Ascending aorta (tissue), 2 donors: Measurements from ENCODE around the gene SERPINA1. TPM values are rescaled to one million over a fixed set of nuclear protein-coding genes. Genes with fewer than 3 reads are reported as not detected.

Experiments
- DNase-seq, 2 donors: peaks; one replicate each; pipeline ENCODE4 v3.0.0-alpha.2; 2019; ENCODE audit warnings: low spot score in 2 of 2
- H3K27ac ChIP-seq, 2 donors: fragments of 200-600 bp; sonication (generic); one replicate each; pipeline ENCODE4 v1.5.1; 2016 to 2017; ENCODE audit warnings: mild to moderate bottlenecking in 1 of 2
- H3K27me3 ChIP-seq: fragments of 200-600 bp; sonication (generic); one replicate; pipeline ENCODE4 v1.5.1; 2017
- H3K36me3 ChIP-seq, 2 donors: fragments of 200-600 bp; sonication (generic); one replicate each; pipeline ENCODE4 v1.5.1; 2016
- H3K4me1 ChIP-seq, 2 donors: fragments of 200-600 bp; sonication (generic); one replicate each; pipeline ENCODE4 v1.5.1; 2016 to 2017; ENCODE audit warnings: mild to moderate bottlenecking in 1 of 2
- H3K4me3 ChIP-seq, 2 donors: fragments of 200-600 bp; sonication (generic); one replicate each; pipeline ENCODE4 v1.5.1; 2016 to 2017; ENCODE audit warnings: mild to moderate bottlenecking in 1 of 2
- H3K9me3 ChIP-seq, 2 donors: fragments of 200-600 bp; sonication (generic); one replicate each; pipeline ENCODE4 v1.5.1; 2016
- intact Hi-C: fragments of 100-400 bp; cut with DNase I; formaldehyde crosslinking; loops from one replicate; pipeline ENCODE4 v1.15.1; 2023
- total RNA-seq: library from RNA; depleted of rRNA; stranded (reverse); fragments of >200 nt; gene quantifications from one replicate; pipeline ENCODE4 v1.1.0, GENCODE V29; 2016
- TF ChIP-seq, protein P1 (sequence below), 3 experiments: fragments of 200-600 bp in 2 of 3; fragments of 450-650 bp in 1 of 3; sonication (generic) in 2 of 3; IDR thresholded peaks; one replicate each; pipeline ENCODE4 v1.5.1; 2016 to 2019; ENCODE audit warnings: antibody characterized with exemption in 3 of 3, mild to moderate bottlenecking in 1 of 3, moderate library complexity in 1 of 3

The SERPINA1 gene
- total RNA-seq, 1 donor from 2014 or later = 34.3 TPM

DNA sequence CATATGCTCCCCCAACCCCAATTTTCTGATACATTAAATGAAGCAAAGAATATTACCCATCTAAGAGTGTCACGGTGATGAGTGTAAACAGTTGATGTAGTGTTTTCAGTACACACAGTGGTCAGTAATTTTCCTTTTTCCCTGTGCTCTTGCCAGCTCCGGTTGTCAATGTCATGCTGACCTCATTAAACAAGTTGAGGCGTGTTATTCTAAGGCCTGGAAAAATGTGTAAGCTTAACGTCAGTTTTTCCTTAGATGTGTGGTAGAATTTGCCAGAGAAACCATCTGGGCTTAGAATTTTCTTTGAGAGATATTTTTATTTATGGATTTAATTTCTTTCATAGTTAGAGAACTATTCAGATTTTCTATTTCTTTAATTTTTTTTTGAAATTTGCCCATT is 53.5 kb downstream of the SERPINA1 start:
- no peaks in the 10 kb centered on the region for H3K27me3 ChIP-seq
- intact Hi-C loops = no loop called here

DNA sequence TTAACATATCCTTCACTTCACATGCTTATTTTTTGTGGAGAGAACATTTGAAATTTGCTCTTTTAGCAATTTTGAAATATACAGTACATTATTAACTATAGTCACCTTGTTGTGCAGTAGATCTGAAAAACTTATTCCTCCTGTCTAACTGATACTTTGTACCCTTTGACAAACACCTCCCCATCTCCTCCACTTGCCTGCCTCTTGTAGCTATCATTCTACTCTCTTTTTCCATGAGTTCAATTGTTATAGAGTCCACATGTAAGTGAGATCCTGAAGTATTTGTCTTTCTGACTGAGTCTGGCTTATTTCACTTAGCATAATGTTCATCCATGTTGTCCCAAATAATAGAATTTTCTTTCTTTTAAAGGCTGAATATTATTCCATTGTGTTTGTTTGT is 55.8 kb downstream of the SERPINA1 start:
- no peak overlapping the region for H3K4me3 ChIP-seq
- DNase-seq = no peak

More for the DNA sequence above, 53.5 kb downstream of the SERPINA1 start:
- Histone ChIP-seq H3K4me3 (no peak overlapping the region), H3K4me1 (no peaks in the 10 kb centered on the region), H3K9me3 (no peaks in the 10 kb centered on the region), H3K27ac (no peak overlapping the region), H3K36me3 (no peaks in the 10 kb centered on the region)
- TF ChIP-seq, protein P1, sequence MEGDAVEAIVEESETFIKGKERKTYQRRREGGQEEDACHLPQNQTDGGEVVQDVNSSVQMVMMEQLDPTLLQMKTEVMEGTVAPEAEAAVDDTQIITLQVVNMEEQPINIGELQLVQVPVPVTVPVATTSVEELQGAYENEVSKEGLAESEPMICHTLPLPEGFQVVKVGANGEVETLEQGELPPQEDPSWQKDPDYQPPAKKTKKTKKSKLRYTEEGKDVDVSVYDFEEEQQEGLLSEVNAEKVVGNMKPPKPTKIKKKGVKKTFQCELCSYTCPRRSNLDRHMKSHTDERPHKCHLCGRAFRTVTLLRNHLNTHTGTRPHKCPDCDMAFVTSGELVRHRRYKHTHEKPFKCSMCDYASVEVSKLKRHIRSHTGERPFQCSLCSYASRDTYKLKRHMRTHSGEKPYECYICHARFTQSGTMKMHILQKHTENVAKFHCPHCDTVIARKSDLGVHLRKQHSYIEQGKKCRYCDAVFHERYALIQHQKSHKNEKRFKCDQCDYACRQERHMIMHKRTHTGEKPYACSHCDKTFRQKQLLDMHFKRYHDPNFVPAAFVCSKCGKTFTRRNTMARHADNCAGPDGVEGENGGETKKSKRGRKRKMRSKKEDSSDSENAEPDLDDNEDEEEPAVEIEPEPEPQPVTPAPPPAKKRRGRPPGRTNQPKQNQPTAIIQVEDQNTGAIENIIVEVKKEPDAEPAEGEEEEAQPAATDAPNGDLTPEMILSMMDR (IDR thresholded peaks at IDR 0.05) = no peak
- no peak for DNase-seq

DNA sequence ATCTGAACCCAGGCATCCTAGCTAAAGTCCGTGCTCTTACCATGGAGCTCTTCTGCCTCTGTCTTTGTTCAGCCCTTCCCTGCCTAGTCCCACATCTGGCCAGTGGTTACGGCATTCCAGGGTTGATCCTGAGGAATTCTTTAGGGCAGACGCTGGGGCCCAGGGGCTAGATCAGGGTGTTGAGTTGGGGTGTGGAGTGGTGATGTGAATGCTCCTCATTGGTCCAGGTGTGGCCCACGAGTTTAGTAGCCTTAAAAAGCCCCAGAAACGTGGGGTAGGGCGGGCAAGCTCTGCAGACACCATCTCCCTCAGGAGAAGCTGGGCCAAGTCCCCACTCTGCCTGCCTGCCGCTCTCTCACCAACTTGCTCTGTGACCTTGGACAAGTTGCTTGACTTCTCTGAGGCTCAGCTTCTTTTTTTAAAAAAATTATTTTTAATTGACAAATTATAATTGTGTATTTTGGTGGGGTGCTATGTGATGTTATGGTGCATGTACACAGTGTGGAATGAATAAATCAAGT is 56.3 kb downstream of the SERPINA1 start:
- TF ChIP-seq, protein P1 (IDR thresholded peaks at IDR 0.05) = no peak
- intact Hi-C loops = no loop called here
- no peaks in the 10 kb centered on the region for H3K9me3 ChIP-seq

More for the DNA sequence above, 55.8 kb downstream of the SERPINA1 start:
- no peaks in the 10 kb centered on the region for H3K27me3 ChIP-seq
- intact Hi-C loops = no loop called here
- no peaks in the 10 kb centered on the region for H3K9me3 ChIP-seq
- H3K4me1 ChIP-seq = no peaks in the 10 kb centered on the region
- no peak overlapping the region for H3K27ac ChIP-seq
- TF ChIP-seq, protein P1 (IDR thresholded peaks at IDR 0.05) = no peak
- H3K36me3 ChIP-seq = no peaks in the 10 kb centered on the region

DNA sequence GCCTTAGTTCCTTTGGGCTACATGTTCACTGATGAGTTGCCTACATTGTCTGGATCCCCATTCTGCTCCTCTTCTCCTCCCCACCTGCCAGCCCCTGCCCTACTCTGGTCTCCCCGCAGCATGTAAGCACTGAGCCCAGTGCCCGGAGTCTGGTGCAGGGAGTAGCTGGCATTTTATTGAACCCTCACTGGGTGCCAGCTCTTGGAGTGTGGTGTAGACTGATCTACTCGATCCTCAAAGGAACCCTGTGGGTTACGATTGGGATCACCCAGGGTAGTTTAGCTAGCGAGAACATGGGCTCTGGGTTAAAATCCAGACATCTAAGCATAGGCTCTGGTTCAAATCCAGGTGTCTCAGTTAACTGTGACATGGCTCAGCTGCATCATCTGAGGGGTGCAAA is 56.9 kb downstream of the SERPINA1 start:
- intact Hi-C loops = no loop called here
- Histone ChIP-seq H3K4me1 (no peaks in the 10 kb centered on the region), H3K27ac (no peak overlapping the region), H3K27me3 (no peaks in the 10 kb centered on the region), H3K4me3 (no peak overlapping the region), H3K36me3 (no peaks in the 10 kb centered on the region), H3K9me3 (no peaks in the 10 kb centered on the region)
- TF ChIP-seq, protein P1 (IDR thresholded peaks at IDR 0.05) = no peak
- no peak for DNase-seq

More for the DNA sequence above, 56.3 kb downstream of the SERPINA1 start:
- Histone ChIP-seq H3K36me3 (no peaks in the 10 kb centered on the region), H3K4me1 (no peaks in the 10 kb centered on the region), H3K27me3 (no peaks in the 10 kb centered on the region), H3K27ac (no peak overlapping the region), H3K4me3 (no peak overlapping the region)
- DNase-seq = no peak

DNA sequence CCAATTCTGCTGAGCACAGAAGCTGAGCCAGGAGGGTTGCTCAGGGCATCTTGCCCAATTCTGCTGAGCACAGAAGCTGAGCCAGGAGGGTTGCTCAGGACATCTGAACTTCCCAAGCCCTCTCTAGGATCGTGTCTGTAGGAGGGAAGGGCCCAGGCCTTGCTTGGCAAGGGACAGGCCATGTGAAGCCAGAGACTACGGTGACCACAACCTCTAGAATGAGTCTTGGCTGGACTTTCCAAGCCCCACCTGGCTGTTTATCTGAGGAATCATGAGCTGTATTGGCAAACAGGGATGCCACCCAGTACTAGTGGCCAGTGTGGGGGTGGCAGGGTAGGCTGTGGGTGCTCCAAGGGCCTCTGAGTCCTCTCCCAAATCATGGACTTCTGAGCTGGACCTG is 57.5 kb downstream of the SERPINA1 start:
- no peak overlapping the region for H3K4me3 ChIP-seq
- intact Hi-C loops = no loop called here
- TF ChIP-seq, protein P1 (IDR thresholded peaks at IDR 0.05) = no peak
- H3K27me3 ChIP-seq = no peaks in the 10 kb centered on the region
- no peaks in the 10 kb centered on the region for H3K9me3 ChIP-seq
- DNase-seq = no peak
- no peaks in the 10 kb centered on the region for H3K4me1 ChIP-seq
- H3K36me3 ChIP-seq = no peaks in the 10 kb centered on the region
- no peak overlapping the region for H3K27ac ChIP-seq

DNA sequence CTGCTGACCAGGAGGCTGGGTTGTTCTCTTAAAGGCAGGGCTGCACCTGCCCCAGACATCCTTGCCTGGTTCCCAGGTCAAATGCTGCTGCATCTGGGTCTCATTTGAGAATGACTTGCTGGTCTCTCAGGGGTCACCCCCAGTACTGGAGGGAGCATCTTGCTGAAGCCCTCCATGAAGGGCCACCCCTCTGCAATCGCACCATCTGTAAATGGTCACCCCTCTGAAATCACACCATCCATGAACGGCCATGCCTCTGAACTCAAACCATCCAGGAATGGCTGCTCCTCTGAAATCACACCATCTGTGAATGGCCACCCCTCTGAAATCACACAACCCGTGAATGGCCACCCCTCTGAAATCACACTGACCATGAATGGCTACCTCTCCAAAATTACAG is 58.0 kb downstream of the SERPINA1 start:
- TF ChIP-seq, protein P1 (IDR thresholded peaks at IDR 0.05) = no peak
- H3K36me3 ChIP-seq = no peaks in the 10 kb centered on the region
- no peaks in the 10 kb centered on the region for H3K9me3 ChIP-seq
- H3K4me1 ChIP-seq = no peaks in the 10 kb centered on the region
- no peak overlapping the region for H3K27ac ChIP-seq
- no peaks in the 10 kb centered on the region for H3K27me3 ChIP-seq
- no peak overlapping the region for H3K4me3 ChIP-seq
- intact Hi-C loops = no loop called here
- DNase-seq = no peak
